ENCODE measurements around the gene CSTB. TPM values are rescaled to one million over a fixed set of nuclear protein-coding genes. Genes with fewer than 3 reads are reported as not detected.

Gene CSTB
- total and polyA plus RNA-seq, 2 donors (not counting 1 experiment from before 2014, with no cell fraction given), result 14.0 to 28.3 TPM

- Histone ChIP-seq H3K27ac (ENCODE audit: low read length in 2 of 2) (no peak overlapping the region), H3K9ac (ENCODE audit: low read length) (no peak overlapping the region), H3K4me1 (ENCODE audit: control insufficient read depth in 2 of 2, insufficient read depth in 2 of 2, low read length in 2 of 2) (no peaks in the 10 kb centered on the region), H3K79me2 (ENCODE audit: control insufficient read depth, insufficient read depth, low read length) (no peaks in the 10 kb centered on the region), H3K9me3 (ENCODE audit: control extremely low read depth in 1 of 3, control insufficient read depth in 2 of 3, insufficient read depth in 1 of 3, low read length in 2 of 3) (peaks cover 0 to 5% (median 0%) of the 10 kb centered on the region in 3 donors), H2AFZ (ENCODE audit: insufficient read depth, low read depth, low read length, poor library complexity, severe bottlenecking) (no peak overlapping the region), H3K36me3 (replicated peaks in 1 of 2; ENCODE audit: control extremely low read depth in 1 of 2, control insufficient read depth in 1 of 2, extremely low read depth in 1 of 2, insufficient read depth in 2 of 2, low read length in 1 of 2) (peaks cover 1 to 10% of the 10 kb centered on the region in 2 experiments), H3K4me3 (ENCODE audit: control extremely low read depth in 1 of 5, extremely low read depth in 1 of 5, insufficient read depth in 1 of 5, low read depth in 2 of 5, low read length in 4 of 5) (no peak overlapping the region), H3K27me3 (replicated peaks in 1 of 4; ENCODE audit: control extremely low read depth in 1 of 4, control insufficient read depth in 3 of 4, insufficient read depth in 4 of 4, low read length in 3 of 4) (no peaks in the 10 kb centered on the region), H4K20me1 (ENCODE audit: control insufficient read depth, insufficient read depth, low read length, poor library complexity, severe bottlenecking) (peaks cover 43% of the 10 kb centered on the region), H3K4me2 (replicated peaks; ENCODE audit: low read depth, low read length, poor library complexity, severe bottlenecking) (no peak overlapping the region)
- WGBS (ENCODE audit: insufficient coverage), result 94% methylated on average over 17 of the region's 25 CpGs
- DNase-seq (no peak), ATAC-seq (ENCODE audit: low read depth) (no peak)
- ChIA-PET POLR2A (interaction anchor here (1.5 kb wide), 1 partner anchor 11 kb away, joined by 4 read pairs; no protein-coding TSS in a partner anchor), CTCF (no interaction called here)
- TF ChIP-seq CTCF (IDR thresholded peaks at IDR 0.05) (no peak), EZH2 (IDR thresholded peaks at IDR 0.05; ENCODE audit: borderline replicate concordance, insufficient read depth, low read depth, low read length, poor library complexity, severe bottlenecking) (no peak)
- Mint-ChIP-seq H3K27ac (no peak overlapping the region), H3K27me3 (no peaks in the 10 kb centered on the region), H3K4me1 (peaks cover 5% of the 10 kb centered on the region), H3K9me3 (ENCODE audit: insufficient read depth) (no peaks in the 10 kb centered on the region), H3K4me3 (no peak overlapping the region)
- intact Hi-C loops (cut with micrococcal nuclease), result no loop called here
Measured at GRCh38 chr21:43739621-43740435, 36.3 kb downstream of the CSTB start.

Measured in B cell (primary cell).